IMR-90 (cell line): ENCODE data around the gene NOXA1. TPM values are rescaled to one million over a fixed set of nuclear protein-coding genes. Genes with fewer than 3 reads are reported as not detected.

Experiments used
- ATAC-seq: fragments of 200-7000 bp; cut with Tn5 transposase; 2 replicates; pipeline ENCODE4 v1.9.1; 2020; ENCODE audit warnings: low read depth, mild to moderate bottlenecking, moderate library complexity
- BruUV-seq: library from RNA; stranded (reverse); fragments of 400-500 nt; replicated peaks from 2 replicates; lab custom pipeline; 2021; lab: Mats Ljungman, UMichigan
- CTCF ChIA-PET: fragments of 300-600 bp; formaldehyde crosslinking; extraction: SDS; loops from one replicate; lab custom pipeline; 2021; ENCODE audit warnings: antibody characterized with exemption; lab: Yijun Ruan, JAX
- POLR2A ChIA-PET: fragments of 300-600 bp; sonication (Branson Sonifier 250); formaldehyde crosslinking; loops from one replicate; lab custom pipeline; 2022; ENCODE audit warnings: antibody characterized with exemption; ENCODE audit not compliant: unreplicated experiment; lab: Charles Lee
- DNase-seq: peaks from one replicate; pipeline ENCODE4 v3.0.0; 2013
- H2AFZ ChIP-seq: replicated peaks from 2 replicates; pipeline ENCODE3; 2013; ENCODE audit warnings: low read length, mild to moderate bottlenecking; ENCODE audit not compliant: poor library complexity
- H2AK5ac ChIP-seq: 2 replicates; pipeline ENCODE4 v1.6.1; 2013; ENCODE audit warnings: low read depth, low read length, inconsistent platforms
- H2AK9ac ChIP-seq: replicated peaks from 2 replicates; pipeline ENCODE3; 2013; ENCODE audit warnings: mild to moderate bottlenecking, low read depth, low read length, moderate library complexity; ENCODE audit not compliant: poor library complexity
- H2BK120ac ChIP-seq: 2 replicates; pipeline ENCODE4 v1.6.1; 2013; ENCODE audit warnings: low read depth, low read length, inconsistent platforms
- H2BK15ac ChIP-seq: 3 replicates; pipeline ENCODE4 v1.6.1; 2013; ENCODE audit warnings: low read depth, low read length, inconsistent platforms
- H2BK20ac ChIP-seq: 2 replicates; pipeline ENCODE4 v1.6.1; 2013; ENCODE audit warnings: low read depth, mild to moderate bottlenecking, inconsistent platforms, low read length, moderate library complexity
- H2BK5ac ChIP-seq: 2 replicates; pipeline ENCODE4 v1.6.1; 2013; ENCODE audit warnings: mild to moderate bottlenecking, low read depth, low read length, inconsistent platforms; ENCODE audit not compliant: poor library complexity, severe bottlenecking
- H3K14ac ChIP-seq: replicated peaks from 2 replicates; pipeline ENCODE4 v1.6.1; 2013; ENCODE audit warnings: low read depth, low read length, inconsistent platforms
- H3K18ac ChIP-seq: 2 replicates; pipeline ENCODE4 v1.6.1; 2013; ENCODE audit warnings: low read depth, low read length, control low read depth
- H3K23ac ChIP-seq: 2 replicates; pipeline ENCODE4 v1.6.1; 2013; ENCODE audit warnings: low read depth, low read length, inconsistent platforms
- H3K27ac ChIP-seq: 2 replicates; pipeline ENCODE4 v1.5.1; 2013; ENCODE audit warnings: mild to moderate bottlenecking, control low read depth, low read length; ENCODE audit not compliant: insufficient read depth
- H3K27me3 ChIP-seq: 2 replicates; pipeline ENCODE4 v1.6.1; 2013; ENCODE audit warnings: low read length; ENCODE audit not compliant: control insufficient read depth, insufficient read depth
- H3K36me3 ChIP-seq: 2 replicates; pipeline ENCODE4 v1.6.1; 2013; ENCODE audit warnings: low read length, mixed read lengths; ENCODE audit not compliant: control insufficient read depth, insufficient read depth
- H3K4ac ChIP-seq: 2 replicates; pipeline ENCODE4 v1.6.1; 2013; ENCODE audit warnings: low read depth, low read length, inconsistent platforms
- H3K4me1 ChIP-seq: 2 replicates; pipeline ENCODE4 v1.6.1; 2013; ENCODE audit warnings: low read length, mixed read lengths; ENCODE audit not compliant: control insufficient read depth, insufficient read depth
- H3K4me2 ChIP-seq: 2 replicates; pipeline ENCODE4 v1.6.1; 2013; ENCODE audit warnings: low read depth, mild to moderate bottlenecking, control low read depth, low read length, moderate library complexity
- H3K4me3 ChIP-seq: 2 replicates; pipeline ENCODE4 v1.5.1; 2013; ENCODE audit warnings: low read depth, mild to moderate bottlenecking, control low read depth, low read length, moderate library complexity; ENCODE audit not compliant: insufficient read depth
- H3K56ac ChIP-seq: 2 replicates; pipeline ENCODE4 v1.6.1; 2013; ENCODE audit warnings: low read length, inconsistent platforms; ENCODE audit not compliant: insufficient read depth; ENCODE audit errors: extremely low read depth
- H3K79me1 ChIP-seq, 2 experiments: 2 replicates each; pipeline ENCODE4 v1.6.1; 2013; ENCODE audit warnings: low read length in 2 of 2, inconsistent platforms in 1 of 2, low read depth in 1 of 2
- H3K9ac ChIP-seq: 2 replicates; pipeline ENCODE4 v1.6.1; 2013; ENCODE audit warnings: low read depth, low read length, control low read depth
- H3K9me1 ChIP-seq: 2 replicates; pipeline ENCODE4 v1.6.1; 2013; ENCODE audit warnings: low read length, inconsistent platforms; ENCODE audit not compliant: insufficient read depth
- H3K9me3 ChIP-seq: 2 replicates; pipeline ENCODE4 v1.6.1; 2013; ENCODE audit warnings: low read length; ENCODE audit not compliant: control insufficient read depth, insufficient read depth
- H4K20me1 ChIP-seq: 2 replicates; pipeline ENCODE4 v1.6.1; 2013; ENCODE audit warnings: low read length, inconsistent platforms; ENCODE audit not compliant: insufficient read depth
- H4K5ac ChIP-seq: 2 replicates; pipeline ENCODE4 v1.6.1; 2013; ENCODE audit warnings: mild to moderate bottlenecking, low read depth, low read length, control low read depth
- H4K8ac ChIP-seq, 2 experiments: 2 replicates each; pipeline ENCODE4 v1.6.1; 2013; ENCODE audit warnings: low read depth in 2 of 2, low read length in 2 of 2, control low read depth in 1 of 2, inconsistent platforms in 1 of 2
- H4K91ac ChIP-seq: 2 replicates; pipeline ENCODE4 v1.6.1; 2013; ENCODE audit warnings: low read depth, low read length, inconsistent platforms; ENCODE audit not compliant: insufficient read depth
- BHLHE40 ChIP-seq: fragments of 150-350 bp; IDR thresholded peaks from 2 replicates; pipeline ENCODE4 v1.6.1; 2016; ENCODE audit warnings: mild to moderate bottlenecking, low read depth, low read length
- CEBPB ChIP-seq: IDR thresholded peaks from 2 replicates; pipeline ENCODE4 v1.6.1; 2012; ENCODE audit warnings: low read depth, low read length, improper control_type of control experiment
- CTCF ChIP-seq: conservative IDR thresholded peaks from 2 replicates; pipeline ENCODE4 v1.5.1; 2012; ENCODE audit warnings: mild to moderate bottlenecking, low read depth, low read length, improper control_type of control experiment
- ELK1 ChIP-seq: fragments of 150-350 bp; IDR thresholded peaks from 2 replicates; pipeline ENCODE4 v1.6.1; 2016; ENCODE audit warnings: low read depth, mild to moderate bottlenecking, low read length, moderate library complexity, borderline replicate concordance
- FOS ChIP-seq: fragments of 150-350 bp; IDR thresholded peaks from 2 replicates; pipeline ENCODE4 v1.6.1; 2016; ENCODE audit warnings: low read depth, low read length
- MAFK ChIP-seq: IDR thresholded peaks from 2 replicates; pipeline ENCODE4 v1.6.1; 2012; ENCODE audit warnings: low read depth, low read length, improper control_type of control experiment
- MXI1 ChIP-seq: IDR thresholded peaks from 2 replicates; pipeline ENCODE4 v1.6.1; 2012; ENCODE audit warnings: low read depth, mild to moderate bottlenecking, low read length, moderate library complexity, borderline replicate concordance
- RCOR1 ChIP-seq: IDR thresholded peaks from 2 replicates; pipeline ENCODE4 v1.6.1; 2012; ENCODE audit warnings: mild to moderate bottlenecking, low read length, improper control_type of control experiment; ENCODE audit not compliant: insufficient replicate concordance
- RFX5 ChIP-seq: IDR thresholded peaks from 2 replicates; pipeline ENCODE4 v1.8.0; 2012; ENCODE audit warnings: low read depth, mild to moderate bottlenecking, low read length, moderate library complexity
- USF2 ChIP-seq: fragments of 150-350 bp; IDR thresholded peaks from 2 replicates; pipeline ENCODE4 v1.6.1; 2017; ENCODE audit warnings: mild to moderate bottlenecking, antibody characterized with exemption, low read length, low read depth
- WGBS, 2 experiments: methylation state at CpG; one replicate each; pipeline versions ENCODE4 v1.1.5 to v1.1.7; 2013; ENCODE audit warnings: missing lambda C conversion rate in 2 of 2; ENCODE audit not compliant: insufficient read length in 1 of 2; ENCODE audit errors: extremely low coverage in 2 of 2; 5-methylcytosine and 5-hydroxymethylcytosine counted together
- dilution Hi-C: fragments of 300-500 bp; cut with HindIII; formaldehyde crosslinking; loops from one replicate; pipeline ENCODE4 v1.14.3; 2018; ENCODE audit warnings: low sequenced_read_pairs; ENCODE audit not compliant: unreplicated experiment
- in situ Hi-C: fragments of 300-500 bp; cut with MboI; formaldehyde crosslinking; loops from 3 replicates; pipeline ENCODE4 v1.14.3; 2019; ENCODE audit warnings: low sequenced_read_pairs, inconsistent platforms, mixed read lengths
- intact Hi-C: fragments of 100-400 bp; cut with micrococcal nuclease; formaldehyde crosslinking; loops from 2 replicates; pipeline ENCODE4 v1.10.0; 2022
- polyA plus RNA-seq, 3 experiments: library from polyadenylated mRNA; depleted of rRNA; stranded (reverse); fragments of >200 nt; gene quantifications; 2 replicates each; pipeline ENCODE4 v1.2.3, GENCODE V29; 2012; ENCODE audit warnings: low replicate concordance in 1 of 3
- total RNA-seq: library from RNA; depleted of rRNA; stranded (reverse); fragments of >200 nt; gene quantifications from 2 replicates; pipeline ENCODE4 v1.2.3, GENCODE V29; 2012

The NOXA1 gene
- total and polyA plus RNA-seq, 2 of the 4 experiments (the other 2 are of a cell fraction), result 0.17 TPM; not detected in 1

- DNase-seq, result no peak
- Histone ChIP-seq H3K4me1 (peaks cover 4% of the 10 kb centered on the region), H2BK5ac (no peak overlapping the region), H4K5ac (no peak overlapping the region), H3K4ac (no peak overlapping the region), H3K56ac (no peak overlapping the region), H4K8ac (no peak overlapping the region), H3K27me3 (peaks cover 5% of the 10 kb centered on the region; the same call in 1 of the 2 replicates), H3K18ac (no peak overlapping the region), H3K4me3 (no peak overlapping the region), H2BK20ac (no peak overlapping the region), H4K20me1 (peaks cover 2% of the 10 kb centered on the region; the same call in 1 of the 2 replicates), H3K36me3 (no peaks in the 10 kb centered on the region), H3K9ac (no peak overlapping the region), H3K23ac (no peak overlapping the region), H2BK15ac (no peak overlapping the region), H3K9me1 (no peaks in the 10 kb centered on the region), H2AK5ac (no peak overlapping the region), H2BK120ac (no peak overlapping the region), H3K79me1 (peaks cover 0 to 5% of the 10 kb centered on the region in 2 experiments; a peak in 2 of 4 replicates), H2AFZ (no peak overlapping the region), H4K91ac (no peak overlapping the region), H2AK9ac (no peak overlapping the region), H3K4me2 (no peak overlapping the region), H3K9me3 (no peaks in the 10 kb centered on the region), H3K14ac (no peak overlapping the region), H3K27ac (no peak overlapping the region)
- in situ Hi-C loops (no loop called here), intact Hi-C loops (no loop called here), dilution Hi-C loops (no loop called here)
- ATAC-seq, result no peak
- TF ChIP-seq ELK1 (no peak), FOS (no peak), MAFK (no peak), RCOR1 (no peak), USF2 (no peak), CTCF (no peak), BHLHE40 (no peak), RFX5 (no peak), MXI1 (no peak), CEBPB (no peak)
- WGBS, 2 experiments, result 85% methylated on average over 23 of the region's 30 CpGs; no CpG with 5 or more reads in 1 of the 2 experiments
- ChIA-PET CTCF (no interaction called here), POLR2A (no interaction called here)
- no TSS peak for BruUV-seq
Measured at GRCh38 chr9:137462986-137463930, 40.1 kb downstream of the NOXA1 start.
